Right ventricle myocardium inferior (tissue), 1 donor: Measurements from ENCODE around the gene H6PD. TPM values are rescaled to one million over a fixed set of nuclear protein-coding genes. Genes with fewer than 3 reads are reported as not detected.

Experiments used
- ATAC-seq: fragments of 200-7000 bp; cut with Tn5 transposase; one replicate; pipeline ENCODE4 v1.9.1; 2020; ENCODE audit warnings: mild to moderate bottlenecking, moderate library complexity
- DNase-seq: peaks from one replicate; pipeline ENCODE4 v3.0.0; 2021; ENCODE audit errors: missing footprints
- intact Hi-C: fragments of 100-400 bp; cut with DNase I; formaldehyde crosslinking; loops from one replicate; pipeline ENCODE4 v1.11.0; 2022
- total RNA-seq: library from RNA; stranded (reverse); fragmentation: NEBNext Ultra II Directional; extraction: Animal tissue kit (Norgen Biotek cat#: 25700); gene quantifications from one replicate; pipeline ENCODE4 v1.2.1, GENCODE V29; 2021
- donor health status: DM: no; HTN: yes; CAD: no; lungs with severe emphysema.

Gene H6PD
- total RNA-seq, 1 donor from 2014 or later, result 18.7 TPM

DNA sequence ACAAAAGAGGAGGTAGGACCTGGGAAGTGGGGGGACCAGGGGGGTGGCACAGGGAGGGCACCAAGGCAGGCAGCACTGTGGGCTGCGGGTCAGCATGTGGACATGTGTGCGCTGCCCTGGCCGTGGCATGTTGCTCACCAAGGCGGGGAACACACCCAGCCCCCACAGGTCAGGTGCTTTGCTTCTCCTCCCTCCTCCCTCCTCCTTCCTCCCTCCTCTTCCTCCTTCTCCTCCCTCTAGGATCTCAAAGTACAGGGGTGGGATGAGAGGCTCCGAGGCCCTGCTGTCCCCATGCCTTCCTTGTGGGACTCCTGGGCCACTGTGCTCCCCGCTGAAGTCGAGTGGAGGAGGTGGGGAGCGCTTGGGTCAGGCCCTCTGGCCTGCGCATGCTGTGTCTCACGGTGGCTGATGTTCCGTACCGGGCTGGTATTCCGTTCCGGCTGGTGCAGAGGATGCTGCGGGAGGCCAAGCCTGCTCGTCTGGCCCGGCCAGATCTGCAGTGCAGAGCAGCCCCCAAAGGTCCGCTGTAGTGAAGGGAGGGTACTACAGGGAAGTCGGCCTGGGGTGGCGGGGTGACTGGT lies 84.7 kb downstream of the H6PD start:
- no peak for DNase-seq
- no peak for ATAC-seq
- intact Hi-C loops, result no loop called here

DNA sequence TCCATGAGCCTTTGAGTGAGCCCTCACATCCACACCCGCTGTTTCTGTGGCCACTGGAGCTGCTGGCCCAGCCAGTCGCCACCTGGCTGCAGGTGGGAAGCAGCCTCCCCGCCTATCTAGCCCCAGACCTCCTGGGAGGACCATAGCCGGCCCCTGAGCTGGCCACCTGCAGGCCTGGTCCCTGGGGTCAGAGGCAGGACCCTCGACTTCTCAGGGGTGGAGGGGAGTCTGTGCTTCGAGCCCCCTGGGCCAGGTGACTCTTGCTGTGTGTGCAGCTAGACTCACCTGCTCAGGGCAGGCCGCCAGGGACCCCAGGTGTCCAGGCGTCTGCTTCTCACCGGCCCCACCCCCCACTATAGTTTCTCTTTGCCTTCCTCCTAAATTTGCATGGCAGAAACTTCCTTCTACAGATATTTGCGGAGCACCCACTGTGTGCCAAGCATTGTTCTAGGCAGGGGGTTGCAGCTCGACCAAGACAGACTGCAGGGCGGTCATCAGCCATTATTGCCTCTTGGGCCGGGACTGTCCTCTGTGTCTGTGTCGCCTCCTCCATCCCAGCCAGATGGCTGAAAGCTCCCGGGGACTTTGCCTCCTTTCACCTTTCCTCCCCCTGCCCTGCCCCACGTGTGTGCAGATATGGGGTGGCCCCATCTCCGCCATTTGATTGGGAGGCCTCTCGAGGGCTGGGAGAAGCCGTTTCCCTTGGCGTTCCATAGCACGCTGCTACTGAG lies 85.4 kb downstream of the H6PD start:
- DNase-seq (no peak), ATAC-seq (no peak)
- intact Hi-C loops, result no loop called here

Other genes starting within 250 kb of the H6PD start
- gene SLC2A7, start 208.4 kb upstream of the H6PD start, total RNA-seq, result not detected
- gene SLC2A5, start 165.1 kb upstream of the H6PD start, total RNA-seq, result 3.6 TPM
- 49.0 TPM for gene GPR157, start 105.7 kb upstream of the H6PD start, total RNA-seq
- 16.5 TPM for gene SPSB1, start 58.1 kb downstream of the H6PD start, total RNA-seq